Measurements from ENCODE around the gene NPTXR.

DNA sequence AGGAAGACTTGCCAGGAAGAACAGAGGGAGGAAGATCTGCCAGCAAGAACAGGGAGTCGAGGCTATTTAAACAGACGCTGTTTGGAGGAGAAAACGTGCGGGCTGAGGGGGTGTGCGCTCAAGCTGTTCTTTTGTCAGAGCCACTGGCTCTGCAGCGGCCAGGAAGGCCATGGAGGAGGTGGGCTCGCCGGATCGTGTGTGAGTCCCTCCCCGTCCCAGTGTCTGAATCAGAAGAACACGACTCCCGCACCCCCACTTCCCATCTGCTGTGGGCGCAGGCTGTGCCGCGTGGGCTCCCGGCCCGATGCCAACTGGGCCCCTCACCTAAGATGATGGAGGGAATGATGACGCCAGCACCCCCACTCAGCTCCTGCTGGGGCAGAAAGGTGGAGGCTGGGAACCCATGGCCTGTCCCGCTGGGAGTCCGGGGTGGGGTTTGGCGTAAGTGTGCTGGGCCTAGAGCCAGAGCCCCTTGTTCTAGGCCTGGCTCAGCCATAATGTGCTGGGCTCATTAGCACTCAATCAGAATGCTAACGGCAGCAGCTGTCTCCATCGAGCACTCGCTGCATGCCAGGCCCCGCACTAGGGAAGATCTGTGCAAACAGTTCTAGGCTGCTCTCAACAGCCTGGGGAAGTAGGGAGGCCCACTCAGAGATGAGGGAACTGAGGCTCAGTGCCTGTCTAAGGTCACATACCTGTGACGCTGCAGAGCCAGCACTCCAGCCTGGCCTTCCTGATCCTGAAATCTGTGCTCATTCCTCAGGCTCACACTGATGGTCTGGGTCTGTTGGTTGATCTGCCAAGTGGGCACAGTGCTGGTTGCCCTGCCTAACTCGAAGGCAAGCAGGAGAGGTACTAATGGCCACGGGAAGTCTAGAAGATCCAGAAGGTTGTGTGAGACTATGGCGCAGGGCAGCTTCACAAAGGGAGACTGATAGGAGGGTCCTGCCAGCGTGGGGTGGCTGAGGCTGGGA is 11.5 kb downstream of the NPTXR start:
- TF ChIP-seq POLR2A (IDR thresholded peaks at IDR 0.05), result no peak
- TF ChIP-seq, protein P1, sequence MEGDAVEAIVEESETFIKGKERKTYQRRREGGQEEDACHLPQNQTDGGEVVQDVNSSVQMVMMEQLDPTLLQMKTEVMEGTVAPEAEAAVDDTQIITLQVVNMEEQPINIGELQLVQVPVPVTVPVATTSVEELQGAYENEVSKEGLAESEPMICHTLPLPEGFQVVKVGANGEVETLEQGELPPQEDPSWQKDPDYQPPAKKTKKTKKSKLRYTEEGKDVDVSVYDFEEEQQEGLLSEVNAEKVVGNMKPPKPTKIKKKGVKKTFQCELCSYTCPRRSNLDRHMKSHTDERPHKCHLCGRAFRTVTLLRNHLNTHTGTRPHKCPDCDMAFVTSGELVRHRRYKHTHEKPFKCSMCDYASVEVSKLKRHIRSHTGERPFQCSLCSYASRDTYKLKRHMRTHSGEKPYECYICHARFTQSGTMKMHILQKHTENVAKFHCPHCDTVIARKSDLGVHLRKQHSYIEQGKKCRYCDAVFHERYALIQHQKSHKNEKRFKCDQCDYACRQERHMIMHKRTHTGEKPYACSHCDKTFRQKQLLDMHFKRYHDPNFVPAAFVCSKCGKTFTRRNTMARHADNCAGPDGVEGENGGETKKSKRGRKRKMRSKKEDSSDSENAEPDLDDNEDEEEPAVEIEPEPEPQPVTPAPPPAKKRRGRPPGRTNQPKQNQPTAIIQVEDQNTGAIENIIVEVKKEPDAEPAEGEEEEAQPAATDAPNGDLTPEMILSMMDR (IDR thresholded peaks at IDR 0.05), result no peak

Data from right lobe of liver (tissue), 4 donors.